ENCODE results near the gene MAP7D1.

DNA sequence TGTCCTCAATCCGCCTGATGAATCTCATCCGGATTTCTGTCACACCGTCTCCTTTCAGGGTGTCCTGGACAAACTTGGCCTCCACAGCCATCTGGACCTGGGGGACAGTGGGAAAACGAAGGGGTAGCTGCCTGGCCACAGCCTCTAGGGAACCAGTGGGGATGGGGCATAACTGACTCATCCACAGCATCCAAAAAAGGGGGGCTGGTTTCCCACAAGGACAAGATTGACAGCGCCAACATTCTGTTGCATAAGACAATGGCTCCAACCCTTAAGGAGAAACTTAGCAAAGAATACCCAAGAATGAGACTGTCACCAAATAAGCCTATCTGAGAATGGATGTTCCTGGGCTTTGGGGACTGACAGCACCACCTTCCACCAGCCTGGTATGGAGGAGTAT, 18.7 kb upstream of the MAP7D1 start:
- no peak for TF ChIP-seq EZH2 (IDR thresholded peaks at IDR 0.05; ENCODE audit: low read length, missing control alignments)
- TF ChIP-seq, protein P1, sequence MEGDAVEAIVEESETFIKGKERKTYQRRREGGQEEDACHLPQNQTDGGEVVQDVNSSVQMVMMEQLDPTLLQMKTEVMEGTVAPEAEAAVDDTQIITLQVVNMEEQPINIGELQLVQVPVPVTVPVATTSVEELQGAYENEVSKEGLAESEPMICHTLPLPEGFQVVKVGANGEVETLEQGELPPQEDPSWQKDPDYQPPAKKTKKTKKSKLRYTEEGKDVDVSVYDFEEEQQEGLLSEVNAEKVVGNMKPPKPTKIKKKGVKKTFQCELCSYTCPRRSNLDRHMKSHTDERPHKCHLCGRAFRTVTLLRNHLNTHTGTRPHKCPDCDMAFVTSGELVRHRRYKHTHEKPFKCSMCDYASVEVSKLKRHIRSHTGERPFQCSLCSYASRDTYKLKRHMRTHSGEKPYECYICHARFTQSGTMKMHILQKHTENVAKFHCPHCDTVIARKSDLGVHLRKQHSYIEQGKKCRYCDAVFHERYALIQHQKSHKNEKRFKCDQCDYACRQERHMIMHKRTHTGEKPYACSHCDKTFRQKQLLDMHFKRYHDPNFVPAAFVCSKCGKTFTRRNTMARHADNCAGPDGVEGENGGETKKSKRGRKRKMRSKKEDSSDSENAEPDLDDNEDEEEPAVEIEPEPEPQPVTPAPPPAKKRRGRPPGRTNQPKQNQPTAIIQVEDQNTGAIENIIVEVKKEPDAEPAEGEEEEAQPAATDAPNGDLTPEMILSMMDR (conservative IDR thresholded peaks at IDR 0.05 in 1 of 2, IDR thresholded peaks at IDR 0.05 in 1 of 2; ENCODE audit: low read depth in 1 of 2, low read length in 2 of 2): no peak
